GM13976 (cell line): ENCODE measurements around the gene NEMP2.
A peak's percentile ranks its signal among the peaks of the same experiment; 100 is the strongest.

Experiments used
- DNase-seq: peaks from one replicate; pipeline ENCODE4 v3.0.0; 2012; ENCODE audit warnings: low spot score
- CTCF ChIP-seq: IDR thresholded peaks from 2 replicates; pipeline ENCODE4 v1.5.1; 2012; ENCODE audit warnings: borderline replicate concordance, mild to moderate bottlenecking; ENCODE audit not compliant: insufficient read depth; ENCODE audit errors: extremely low read depth, missing control alignments, control extremely low read depth
- in situ Hi-C: fragments of 300-500 bp; cut with MboI; formaldehyde crosslinking; loops from one replicate; pipeline ENCODE4 v1.12.0; 2022; ENCODE audit warnings: low sequenced_read_pairs, mixed read lengths, inconsistent platforms; ENCODE audit not compliant: unreplicated experiment

The NEMP2 gene

GRCh38 chr2:190554357-190555006 lies 20.0 kb upstream of the NEMP2 start:
- in situ Hi-C loops = no loop called here
- DNase-seq = no peak
- TF ChIP-seq CTCF = no peak

GRCh38 chr2:190553254-190553653 lies 18.7 kb upstream of the NEMP2 start:
- TF ChIP-seq CTCF = no peak
- in situ Hi-C loops = no loop called here
- no peak for DNase-seq

GRCh38 chr2:190551928-190552327 lies 17.4 kb upstream of the NEMP2 start:
- peak; percentile 37 for DNase-seq
- in situ Hi-C loops = no loop called here
- TF ChIP-seq CTCF = no peak

GRCh38 chr2:190550137-190550536 lies 15.6 kb upstream of the NEMP2 start:
- TF ChIP-seq CTCF = no peak
- in situ Hi-C loops = no loop called here
- no peak for DNase-seq

GRCh38 chr2:190547886-190548285 lies 13.4 kb upstream of the NEMP2 start:
- in situ Hi-C loops = no loop called here
- DNase-seq = no peak
- TF ChIP-seq CTCF = no peak

- in situ Hi-C loops = no loop called here
Observed at GRCh38 chr2:190546734-190547133, 12.2 kb upstream of the NEMP2 start.

More at GRCh38 chr2:190546734-190547133, 12.2 kb upstream of the NEMP2 start:
- no peak for DNase-seq
- no peak for TF ChIP-seq CTCF
